Upper lobe of left lung (tissue), 4 donors: ENCODE measurements around the gene FOXA1.

Experiments
- EP300 ChIP-seq, 4 donors: sonication (generic); formaldehyde crosslinking; IDR thresholded peaks; one replicate each; pipeline ENCODE4 v1.5.1; 2017; ENCODE audit warnings: antibody characterized with exemption in 4 of 4, control low read depth in 2 of 4
- POLR2A ChIP-seq, 4 donors: fragments of 450-650 bp; IDR thresholded peaks; one replicate each; pipeline ENCODE4 v1.5.1; 2016 to 2017; ENCODE audit warnings: antibody characterized with exemption in 4 of 4, mild to moderate bottlenecking in 2 of 4
- TF ChIP-seq, protein P1 (sequence below), 6 experiments: fragments of 450-650 bp in 4 of 6; fragments of 200-600 bp in 2 of 6; sonication (generic) in 2 of 6; IDR thresholded peaks; one replicate each; pipeline ENCODE4 v1.5.1; 2016 to 2019; ENCODE audit warnings: antibody characterized with exemption in 6 of 6

DNA sequence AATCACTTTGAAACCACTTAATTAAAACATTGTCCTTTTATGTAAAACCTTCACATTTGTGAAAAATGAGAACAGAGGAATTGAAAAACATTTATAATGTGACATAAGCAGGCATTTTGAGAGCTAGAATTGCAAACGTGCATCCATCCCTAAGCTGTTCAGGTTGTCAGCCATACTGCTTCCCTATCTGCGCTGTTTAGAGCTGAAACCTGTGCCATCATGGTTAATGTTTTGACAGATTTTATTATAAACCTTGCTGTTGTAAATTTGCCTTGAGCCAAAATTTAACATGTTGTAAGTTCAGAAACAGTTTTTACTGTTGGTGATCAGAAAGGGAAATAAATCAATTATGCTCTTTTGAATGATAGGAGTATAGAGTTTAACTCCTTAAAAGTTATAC lies 31.9 kb downstream of the FOXA1 start:
- TF ChIP-seq, protein P1, sequence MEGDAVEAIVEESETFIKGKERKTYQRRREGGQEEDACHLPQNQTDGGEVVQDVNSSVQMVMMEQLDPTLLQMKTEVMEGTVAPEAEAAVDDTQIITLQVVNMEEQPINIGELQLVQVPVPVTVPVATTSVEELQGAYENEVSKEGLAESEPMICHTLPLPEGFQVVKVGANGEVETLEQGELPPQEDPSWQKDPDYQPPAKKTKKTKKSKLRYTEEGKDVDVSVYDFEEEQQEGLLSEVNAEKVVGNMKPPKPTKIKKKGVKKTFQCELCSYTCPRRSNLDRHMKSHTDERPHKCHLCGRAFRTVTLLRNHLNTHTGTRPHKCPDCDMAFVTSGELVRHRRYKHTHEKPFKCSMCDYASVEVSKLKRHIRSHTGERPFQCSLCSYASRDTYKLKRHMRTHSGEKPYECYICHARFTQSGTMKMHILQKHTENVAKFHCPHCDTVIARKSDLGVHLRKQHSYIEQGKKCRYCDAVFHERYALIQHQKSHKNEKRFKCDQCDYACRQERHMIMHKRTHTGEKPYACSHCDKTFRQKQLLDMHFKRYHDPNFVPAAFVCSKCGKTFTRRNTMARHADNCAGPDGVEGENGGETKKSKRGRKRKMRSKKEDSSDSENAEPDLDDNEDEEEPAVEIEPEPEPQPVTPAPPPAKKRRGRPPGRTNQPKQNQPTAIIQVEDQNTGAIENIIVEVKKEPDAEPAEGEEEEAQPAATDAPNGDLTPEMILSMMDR (IDR thresholded peaks at IDR 0.05) = no peak
- TF ChIP-seq EP300 (IDR thresholded peaks at IDR 0.05) = no peak
- TF ChIP-seq POLR2A (IDR thresholded peaks at IDR 0.05) = no peak
